Measurements from ENCODE around the gene ALAD.

ALAD gene

DNA sequence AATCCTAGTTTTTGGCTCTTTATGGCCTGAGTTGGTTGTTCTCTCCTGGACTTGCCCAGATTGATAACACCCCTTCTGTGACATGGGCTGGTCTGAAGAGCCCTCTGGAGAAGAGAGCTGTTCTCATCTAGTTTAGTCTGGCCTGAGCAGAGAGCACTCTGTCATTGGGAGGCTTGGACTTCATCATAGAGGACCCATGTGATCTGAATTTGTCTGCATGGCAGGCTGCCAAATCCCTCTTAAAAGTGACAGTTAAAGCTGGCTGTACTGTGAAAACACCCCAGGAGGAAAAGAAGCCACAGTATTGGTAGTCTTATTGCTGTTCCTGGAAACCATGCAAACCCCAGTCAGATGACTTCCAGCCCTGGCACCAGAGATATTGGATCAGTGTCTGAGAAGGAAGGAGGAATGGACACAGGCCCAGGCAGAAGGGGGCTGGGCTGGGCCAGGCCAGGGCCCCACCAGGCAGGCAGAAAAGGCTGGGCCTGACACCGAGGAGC is 57.3 kb downstream of the ALAD start:
- peak; percentile 59 for DNase-seq

- no peak for DNase-seq
Measured at GRCh38 chr9:113341712-113342410, 59.2 kb downstream of the ALAD start.

GRCh38 chr9:113340011-113340699 is 60.9 kb downstream of the ALAD start, which contains the start of gene WDR31:
Gene WDR31 (minus strand): TSS chr9:113340275. CDS start chr9:113332022, 8,253 bp downstream.
- peak; percentile 83 for DNase-seq

DNA sequence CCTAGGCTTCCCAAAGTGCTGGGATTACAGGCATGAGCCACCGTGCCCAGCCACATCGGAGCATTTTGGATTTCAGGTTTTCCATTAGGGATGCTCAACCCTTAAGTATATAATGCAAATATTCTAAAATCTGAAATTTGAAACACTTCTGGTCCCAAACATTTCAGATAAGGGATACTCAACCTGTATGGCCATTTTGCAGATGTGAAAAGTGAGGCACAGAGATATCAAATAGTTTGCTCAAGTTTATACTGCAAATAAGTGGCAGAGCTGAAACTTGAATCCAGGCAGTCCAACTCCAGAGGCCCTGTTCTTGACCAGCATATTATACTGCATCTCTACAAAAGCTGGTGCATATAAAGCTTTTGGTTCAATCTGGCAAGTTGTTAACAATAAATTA is 63.4 kb downstream of the ALAD start:
- no peak for DNase-seq
